Testis (tissue), 2 donors: ENCODE data around the gene TIGD3.

ENCODE experiments used
- CTCF ChIP-seq, 3 experiments: fragments of 450-650 bp in 2 of 3; fragments of 200-600 bp in 1 of 3; sonication (generic) in 1 of 3; IDR thresholded peaks; one replicate each; pipeline ENCODE4 v1.5.1; 2016 to 2019; ENCODE audit warnings: antibody characterized with exemption in 3 of 3, mild to moderate bottlenecking in 2 of 3, moderate library complexity in 1 of 3
- POLR2A ChIP-seq: fragments of 450-650 bp; IDR thresholded peaks from one replicate; pipeline ENCODE4 v1.6.1; 2017; ENCODE audit warnings: antibody characterized with exemption, mild to moderate bottlenecking, moderate library complexity

- TF ChIP-seq CTCF (IDR thresholded peaks at IDR 0.05), result no peak
- TF ChIP-seq POLR2A, result no peak
Measured at GRCh38 chr11:65381716-65382032, 27.1 kb downstream of the TIGD3 start.
